Measurements from ENCODE around the gene ARHGAP42.

Gene ARHGAP42

DNA sequence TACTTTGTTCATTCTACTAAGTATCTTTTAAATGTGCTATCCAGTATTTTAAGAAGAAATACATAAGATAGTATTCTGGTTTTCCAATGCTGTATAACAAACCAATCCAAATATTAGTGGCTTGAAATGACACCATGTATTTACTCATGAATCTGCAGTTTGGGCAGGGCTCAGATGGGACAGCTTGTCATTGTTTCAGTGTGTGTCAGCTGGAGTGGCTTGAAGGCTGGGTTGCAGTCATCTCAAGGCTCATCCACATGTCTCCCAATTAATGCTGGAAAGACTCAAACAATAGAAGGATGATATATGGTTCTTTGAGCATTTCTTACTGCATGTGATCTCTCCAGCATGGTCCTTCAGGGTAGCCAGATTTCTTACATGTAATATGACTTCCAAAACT is 146.2 kb downstream of the ARHGAP42 start:
- H3K4me3 ChIP-seq (ENCODE audit: control insufficient read depth, low read depth, low read length), result no peak overlapping the region
- no peak for DNase-seq (ENCODE audit: low read depth)
- TF ChIP-seq, protein P1, sequence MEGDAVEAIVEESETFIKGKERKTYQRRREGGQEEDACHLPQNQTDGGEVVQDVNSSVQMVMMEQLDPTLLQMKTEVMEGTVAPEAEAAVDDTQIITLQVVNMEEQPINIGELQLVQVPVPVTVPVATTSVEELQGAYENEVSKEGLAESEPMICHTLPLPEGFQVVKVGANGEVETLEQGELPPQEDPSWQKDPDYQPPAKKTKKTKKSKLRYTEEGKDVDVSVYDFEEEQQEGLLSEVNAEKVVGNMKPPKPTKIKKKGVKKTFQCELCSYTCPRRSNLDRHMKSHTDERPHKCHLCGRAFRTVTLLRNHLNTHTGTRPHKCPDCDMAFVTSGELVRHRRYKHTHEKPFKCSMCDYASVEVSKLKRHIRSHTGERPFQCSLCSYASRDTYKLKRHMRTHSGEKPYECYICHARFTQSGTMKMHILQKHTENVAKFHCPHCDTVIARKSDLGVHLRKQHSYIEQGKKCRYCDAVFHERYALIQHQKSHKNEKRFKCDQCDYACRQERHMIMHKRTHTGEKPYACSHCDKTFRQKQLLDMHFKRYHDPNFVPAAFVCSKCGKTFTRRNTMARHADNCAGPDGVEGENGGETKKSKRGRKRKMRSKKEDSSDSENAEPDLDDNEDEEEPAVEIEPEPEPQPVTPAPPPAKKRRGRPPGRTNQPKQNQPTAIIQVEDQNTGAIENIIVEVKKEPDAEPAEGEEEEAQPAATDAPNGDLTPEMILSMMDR (IDR thresholded peaks at IDR 0.05; ENCODE audit: control insufficient read depth, insufficient read depth, low read depth, low read length, missing control alignments), result no peak

DNA sequence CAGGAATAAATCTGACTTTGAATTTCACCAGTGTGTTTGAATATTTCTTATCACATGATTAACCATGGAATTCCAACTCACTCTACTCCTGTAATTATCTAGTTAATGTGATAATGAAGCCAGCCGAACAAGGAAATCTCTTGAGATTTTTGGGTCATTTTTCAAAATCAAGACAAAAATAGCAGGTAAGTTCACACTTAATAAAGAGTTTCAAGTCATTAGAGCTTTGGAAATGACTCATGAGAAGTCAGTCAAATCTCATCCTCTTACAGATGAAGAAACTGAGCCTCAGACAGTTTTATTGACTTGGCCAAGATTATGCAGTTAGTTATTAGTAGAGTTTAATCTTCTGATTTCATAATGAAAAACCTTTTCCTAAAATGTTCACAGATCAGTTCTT is 148.8 kb downstream of the ARHGAP42 start:
- no peak for DNase-seq (ENCODE audit: low read depth)
- TF ChIP-seq, protein P1 (IDR thresholded peaks at IDR 0.05; ENCODE audit: control insufficient read depth, insufficient read depth, low read depth, low read length, missing control alignments), result no peak
- no peak overlapping the region for H3K4me3 ChIP-seq (ENCODE audit: control insufficient read depth, low read depth, low read length)

DNA sequence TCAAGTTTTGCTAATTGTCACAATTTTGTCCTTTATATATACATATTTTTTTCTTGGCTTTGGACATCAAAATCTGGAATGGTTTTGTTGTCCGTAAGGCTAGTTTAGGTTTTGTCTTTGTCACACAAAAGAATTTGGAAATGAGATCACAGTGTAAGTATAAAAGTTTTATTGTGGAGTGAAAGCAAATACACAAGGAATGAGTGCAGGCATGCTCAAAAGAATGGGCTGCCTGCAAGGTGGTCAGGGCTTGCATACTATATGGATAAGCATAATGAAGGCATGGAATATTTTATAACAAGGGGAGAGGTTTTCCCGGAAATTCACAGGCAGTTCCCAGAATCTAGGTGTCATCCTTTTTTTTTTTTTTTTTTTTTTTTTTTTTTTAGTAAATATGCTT is 150.2 kb downstream of the ARHGAP42 start:
- TF ChIP-seq, protein P1 (IDR thresholded peaks at IDR 0.05; ENCODE audit: control insufficient read depth, insufficient read depth, low read depth, low read length, missing control alignments), result no peak
- no peak overlapping the region for H3K4me3 ChIP-seq (ENCODE audit: control insufficient read depth, low read depth, low read length)
- DNase-seq (ENCODE audit: low read depth), result no peak

DNA sequence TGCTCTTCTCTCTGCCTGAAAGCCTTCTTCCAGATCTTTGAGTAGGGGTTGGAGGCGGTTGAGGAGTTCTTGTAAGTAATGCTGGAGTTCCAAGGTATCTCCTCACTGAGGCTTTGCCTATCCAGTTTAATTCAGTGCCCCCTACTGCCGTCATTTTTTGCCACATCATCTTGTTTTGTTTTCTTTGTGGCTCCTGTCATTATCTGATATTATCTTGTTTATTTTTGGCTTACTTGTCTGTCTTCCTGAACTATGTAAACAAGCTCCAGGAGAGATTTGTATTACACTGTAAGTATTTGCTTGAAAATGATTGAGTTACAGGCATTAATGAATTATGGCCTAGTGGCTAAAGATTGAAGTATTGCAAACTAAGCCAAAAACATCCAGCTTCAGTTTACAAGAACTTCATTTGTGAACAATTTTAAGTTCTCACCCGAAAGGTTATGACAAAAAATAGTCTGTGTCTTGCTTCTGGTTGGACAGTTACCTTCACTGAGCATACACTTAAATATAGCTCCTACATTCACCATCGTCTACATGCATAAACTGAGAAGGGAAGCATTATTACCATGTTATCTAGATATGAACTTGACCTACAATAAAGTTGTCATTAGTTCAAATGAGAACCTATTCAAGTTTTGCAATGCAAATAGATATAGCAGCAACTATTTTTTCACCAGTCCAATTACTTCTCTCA is 154.8 kb downstream of the ARHGAP42 start:
- DNase-seq (ENCODE audit: low read depth), result no peak
- TF ChIP-seq, protein P1 (IDR thresholded peaks at IDR 0.05; ENCODE audit: control insufficient read depth, insufficient read depth, low read depth, low read length, missing control alignments), result no peak
- no peak overlapping the region for H3K4me3 ChIP-seq (ENCODE audit: control insufficient read depth, low read depth, low read length)

DNA sequence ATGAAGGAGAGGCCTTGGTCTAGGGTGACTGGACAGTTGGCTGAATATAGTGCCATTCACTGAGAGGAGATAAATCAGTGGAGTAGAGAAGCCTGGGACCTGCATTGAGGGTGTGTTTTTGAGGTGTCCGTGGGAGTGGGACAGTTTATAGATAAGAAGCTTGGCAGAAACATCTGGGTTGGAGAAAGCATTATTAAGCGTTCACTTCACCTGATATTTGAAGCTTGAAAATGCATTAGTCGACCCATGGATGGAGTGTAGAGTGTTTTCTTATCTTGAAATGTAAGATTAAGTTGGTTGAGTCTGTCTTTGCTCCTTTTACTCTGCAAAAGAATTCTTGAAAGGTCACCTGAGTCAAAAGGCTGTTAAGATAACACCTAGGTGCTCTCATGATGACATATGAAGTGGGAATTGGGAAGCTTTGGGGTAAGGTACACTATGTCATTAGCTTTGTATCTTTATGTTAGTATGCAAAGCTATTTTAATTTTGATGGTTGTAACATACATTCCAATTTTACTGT is 160.7 kb downstream of the ARHGAP42 start:
- H3K4me3 ChIP-seq (ENCODE audit: control insufficient read depth, low read depth, low read length), result no peak overlapping the region
- DNase-seq (ENCODE audit: low read depth), result no peak
- TF ChIP-seq, protein P1 (IDR thresholded peaks at IDR 0.05; ENCODE audit: control insufficient read depth, insufficient read depth, low read depth, low read length, missing control alignments), result no peak

DNA sequence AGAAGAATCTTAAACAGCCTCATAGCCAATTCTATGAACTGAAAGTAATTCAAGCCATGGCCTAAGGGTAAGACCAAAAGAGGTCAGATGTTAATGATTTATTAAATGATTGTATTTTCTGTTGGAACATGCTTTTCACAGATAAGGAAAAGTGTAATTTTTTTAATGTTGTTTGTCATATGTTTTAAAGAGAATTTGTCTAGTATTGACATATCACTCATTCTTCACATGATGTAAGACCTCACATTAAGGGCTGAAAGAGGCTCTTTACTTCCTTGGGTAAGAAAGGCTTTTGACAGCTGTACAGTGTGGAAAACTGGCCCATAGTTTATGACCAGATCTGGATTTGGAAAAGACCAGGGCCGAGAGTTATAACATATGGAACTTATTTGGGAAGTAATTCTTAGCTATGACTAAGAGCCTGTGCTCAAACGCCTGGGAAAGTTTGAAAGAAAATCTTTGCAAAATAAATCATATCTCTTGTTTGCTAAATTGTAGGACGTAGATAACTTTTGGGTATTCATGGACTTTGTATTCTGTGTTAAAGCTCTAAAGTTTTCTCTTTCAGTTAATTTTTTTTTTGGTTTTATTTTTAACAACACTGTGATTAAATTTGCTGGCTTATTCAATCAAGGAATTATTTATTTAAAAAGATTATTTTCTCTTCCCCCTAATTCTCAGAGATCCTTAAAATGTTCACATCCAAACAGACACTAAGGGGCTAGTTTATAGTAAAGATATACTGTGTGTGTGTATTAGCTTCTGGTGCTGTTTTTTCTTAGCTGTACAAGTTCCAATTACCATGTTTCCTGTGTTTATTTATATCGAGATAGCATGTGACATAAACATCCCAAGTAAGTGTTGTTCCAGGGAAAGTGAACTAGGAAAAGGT is 162.2 kb downstream of the ARHGAP42 start:
- TF ChIP-seq, protein P1 (IDR thresholded peaks at IDR 0.05; ENCODE audit: control insufficient read depth, insufficient read depth, low read depth, low read length, missing control alignments), result no peak
- peak; percentile 91 for DNase-seq (ENCODE audit: low read depth)
- H3K4me3 ChIP-seq (ENCODE audit: control insufficient read depth, low read depth, low read length), result no peak overlapping the region
